Measurements from ENCODE around the gene RAD54L2.
"Not testable (repeated sequence)": the region's sequence is repeated elsewhere in the genome, so short reads cannot be mapped to it uniquely, and the experiment has no call there.

RAD54L2 gene

GRCh38 chr3:51549311-51549710 is 10.8 kb downstream of the RAD54L2 start:
- DNase-seq (ENCODE audit: low spot score): no peak
- no peak overlapping the region for H3K27ac ChIP-seq
- no peak overlapping the region for H3K4me3 ChIP-seq
- TF ChIP-seq, protein P1, sequence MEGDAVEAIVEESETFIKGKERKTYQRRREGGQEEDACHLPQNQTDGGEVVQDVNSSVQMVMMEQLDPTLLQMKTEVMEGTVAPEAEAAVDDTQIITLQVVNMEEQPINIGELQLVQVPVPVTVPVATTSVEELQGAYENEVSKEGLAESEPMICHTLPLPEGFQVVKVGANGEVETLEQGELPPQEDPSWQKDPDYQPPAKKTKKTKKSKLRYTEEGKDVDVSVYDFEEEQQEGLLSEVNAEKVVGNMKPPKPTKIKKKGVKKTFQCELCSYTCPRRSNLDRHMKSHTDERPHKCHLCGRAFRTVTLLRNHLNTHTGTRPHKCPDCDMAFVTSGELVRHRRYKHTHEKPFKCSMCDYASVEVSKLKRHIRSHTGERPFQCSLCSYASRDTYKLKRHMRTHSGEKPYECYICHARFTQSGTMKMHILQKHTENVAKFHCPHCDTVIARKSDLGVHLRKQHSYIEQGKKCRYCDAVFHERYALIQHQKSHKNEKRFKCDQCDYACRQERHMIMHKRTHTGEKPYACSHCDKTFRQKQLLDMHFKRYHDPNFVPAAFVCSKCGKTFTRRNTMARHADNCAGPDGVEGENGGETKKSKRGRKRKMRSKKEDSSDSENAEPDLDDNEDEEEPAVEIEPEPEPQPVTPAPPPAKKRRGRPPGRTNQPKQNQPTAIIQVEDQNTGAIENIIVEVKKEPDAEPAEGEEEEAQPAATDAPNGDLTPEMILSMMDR (IDR thresholded peaks at IDR 0.05): no peak

- DNase-seq (ENCODE audit: low spot score): no peak
Measured at GRCh38 chr3:51550080-51550819, 11.7 kb downstream of the RAD54L2 start.

DNA sequence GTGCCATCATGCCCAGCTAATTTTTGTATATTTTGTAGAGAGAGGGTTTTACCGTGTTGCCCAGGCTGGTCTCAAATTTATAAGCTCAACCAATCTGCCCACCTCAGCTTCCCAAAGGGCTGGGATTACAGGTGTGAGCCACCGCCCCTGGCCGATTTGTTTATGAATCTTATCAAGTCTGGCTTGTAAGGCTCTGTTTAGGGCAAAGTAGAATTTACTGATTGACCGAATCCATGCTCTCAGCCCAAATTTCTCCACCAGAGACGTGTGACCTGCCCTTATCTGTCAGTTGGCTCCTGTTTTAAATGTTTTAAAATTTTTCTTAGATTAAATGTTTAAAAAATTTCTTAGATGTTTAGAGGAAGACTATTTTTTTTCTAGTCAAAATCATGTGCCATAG is 19.5 kb downstream of the RAD54L2 start:
- H3K27ac ChIP-seq: no peak overlapping the region
- TF ChIP-seq, protein P1 (IDR thresholded peaks at IDR 0.05): no peak
- H3K4me3 ChIP-seq: no peak overlapping the region
- no peak for DNase-seq (ENCODE audit: low spot score)

More at GRCh38 chr3:51550080-51550819, 11.7 kb downstream of the RAD54L2 start:
- no peak overlapping the region for H3K27ac ChIP-seq
- TF ChIP-seq, protein P1 (IDR thresholded peaks at IDR 0.05): no peak
- H3K4me3 ChIP-seq: no peak overlapping the region

GRCh38 chr3:51559411-51559888 is 20.9 kb downstream of the RAD54L2 start:
- no peak overlapping the region for H3K27ac ChIP-seq
- no peak for DNase-seq (ENCODE audit: low spot score)
- TF ChIP-seq, protein P1 (IDR thresholded peaks at IDR 0.05): no peak
- H3K4me3 ChIP-seq: no peak overlapping the region

GRCh38 chr3:51559961-51560360 is 21.4 kb downstream of the RAD54L2 start:
- no peak overlapping the region for H3K27ac ChIP-seq
- DNase-seq (ENCODE audit: low spot score): no peak
- no peak overlapping the region for H3K4me3 ChIP-seq
- TF ChIP-seq, protein P1 (IDR thresholded peaks at IDR 0.05): no peak

DNA sequence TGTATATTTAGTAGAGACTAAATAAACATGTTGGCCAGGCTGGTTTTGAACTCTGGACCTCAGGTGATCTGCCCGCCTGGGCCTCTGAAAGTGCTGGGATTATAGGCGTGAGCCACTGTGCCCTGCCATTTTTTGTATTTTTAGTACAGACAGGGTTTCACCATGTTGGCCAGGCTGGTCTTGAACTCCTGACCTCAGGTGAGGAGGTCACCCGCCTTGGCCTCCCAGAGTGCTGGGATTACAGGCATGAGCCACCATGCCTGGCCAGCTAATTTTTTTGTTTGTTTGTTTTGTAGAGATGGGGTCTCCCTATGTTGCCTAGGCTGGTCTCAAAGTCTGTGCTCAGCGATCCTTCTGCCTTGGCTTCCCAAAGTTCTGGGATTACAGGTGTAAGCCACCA is 23.9 kb downstream of the RAD54L2 start:
- H3K27ac ChIP-seq; H3K4me3 ChIP-seq; DNase-seq (ENCODE audit: low spot score): not testable (repeated sequence)

- H3K4me3 ChIP-seq: no peak overlapping the region
- no peak for DNase-seq (ENCODE audit: low spot score)
- TF ChIP-seq, protein P1 (IDR thresholded peaks at IDR 0.05): no peak
- H3K27ac ChIP-seq: no peak overlapping the region
Measured at GRCh38 chr3:51568036-51568435, 29.5 kb downstream of the RAD54L2 start.

Measured in coronary artery (tissue), 2 donors.